ENCODE data around the gene FAM131C.

Gene FAM131C

DNA sequence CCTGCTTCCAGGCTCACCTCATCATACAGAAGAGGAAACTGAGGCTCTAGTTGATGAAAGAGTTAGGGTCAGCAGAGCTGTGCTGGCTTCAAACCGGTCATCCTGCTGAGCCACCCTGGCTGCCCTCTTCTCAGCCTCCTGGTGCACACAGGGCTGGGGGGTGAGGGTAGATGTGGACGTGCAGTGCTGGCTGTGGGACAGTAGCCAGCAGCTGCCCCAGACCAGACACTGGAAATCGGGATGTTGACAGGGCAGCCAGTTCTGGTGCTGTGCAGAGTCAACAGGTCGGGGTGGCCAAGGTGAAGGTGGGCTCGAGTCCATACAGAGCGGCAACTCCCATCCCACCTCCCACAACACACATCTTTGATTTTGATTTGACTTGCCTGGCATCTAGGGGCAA lies 53.1 kb downstream of the FAM131C start:
- H3K9me3 ChIP-seq (ENCODE audit: insufficient read depth, low read length), result no peaks in the 10 kb centered on the region
- peaks cover 17% of the 10 kb centered on the region for H3K4me1 ChIP-seq (ENCODE audit: insufficient read depth, insufficient read length)
- H3K9ac ChIP-seq (ENCODE audit: insufficient read length, low read depth), result no peak overlapping the region
- H3K4me3 ChIP-seq (ENCODE audit: insufficient read length, low read depth), result no peak overlapping the region
- TF ChIP-seq ZNF274 (IDR thresholded peaks at IDR 0.05; ENCODE audit: low read depth, low read length) (no peak), SUZ12 (IDR thresholded peaks at IDR 0.05; ENCODE audit: extremely low read depth, insufficient read depth, insufficient read length) (no peak), YY1 (IDR thresholded peaks at IDR 0.05; ENCODE audit: insufficient read depth, insufficient read length) (no peak)
- DNase-seq (ENCODE audit: low read depth, low spot score), result no peak
- no peaks in the 10 kb centered on the region for H3K27me3 ChIP-seq (ENCODE audit: insufficient read depth, insufficient read length)
- no peaks in the 10 kb centered on the region for H3K36me3 ChIP-seq (ENCODE audit: insufficient read depth, insufficient read length, low read length)

DNA sequence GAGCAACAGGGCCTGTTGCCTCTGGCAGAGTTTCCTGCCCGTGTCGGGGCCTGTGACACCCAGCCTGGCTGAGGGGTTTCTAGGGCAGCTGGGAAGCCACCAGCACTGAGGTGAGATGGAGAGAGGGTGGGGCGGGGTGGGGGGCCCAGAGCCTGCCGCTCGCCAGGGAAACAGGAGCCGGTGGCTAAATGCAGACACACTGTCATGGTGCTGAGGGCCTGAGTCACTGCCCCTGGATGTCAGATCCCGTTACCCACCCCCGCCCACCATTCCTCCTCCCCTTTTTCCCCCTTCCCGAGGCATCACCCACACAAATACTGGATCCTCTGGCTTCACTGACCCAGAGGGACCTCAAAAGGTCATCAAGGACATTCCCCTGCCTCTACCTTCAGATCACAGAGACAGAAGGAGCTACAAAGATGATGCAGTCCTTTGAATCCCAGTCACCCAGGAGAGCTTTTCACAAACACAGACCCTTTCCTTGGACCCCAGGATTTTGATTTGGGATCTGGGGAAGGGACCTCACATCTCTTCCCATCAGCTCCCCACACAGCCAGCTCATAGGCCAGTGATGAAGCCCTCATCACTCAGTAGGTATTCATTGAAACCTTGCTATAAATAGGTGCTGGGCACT lies 53.7 kb downstream of the FAM131C start:
- no peaks in the 10 kb centered on the region for H3K36me3 ChIP-seq (ENCODE audit: insufficient read depth, insufficient read length, low read length)
- DNase-seq (ENCODE audit: low read depth, low spot score), result no peak
- no peaks in the 10 kb centered on the region for H3K9me3 ChIP-seq (ENCODE audit: insufficient read depth, low read length)
- TF ChIP-seq YY1 (IDR thresholded peaks at IDR 0.05; ENCODE audit: insufficient read depth, insufficient read length) (no peak), SUZ12 (IDR thresholded peaks at IDR 0.05; ENCODE audit: extremely low read depth, insufficient read depth, insufficient read length) (no peak), ZNF274 (IDR thresholded peaks at IDR 0.05; ENCODE audit: low read depth, low read length) (no peak)
- H3K4me1 ChIP-seq (ENCODE audit: insufficient read depth, insufficient read length), result peaks cover 20% of the 10 kb centered on the region
- no peaks in the 10 kb centered on the region for H3K27me3 ChIP-seq (ENCODE audit: insufficient read depth, insufficient read length)
- H3K9ac ChIP-seq (ENCODE audit: insufficient read length, low read depth), result no peak overlapping the region
- H3K4me3 ChIP-seq (ENCODE audit: insufficient read length, low read depth), result no peak overlapping the region

DNA sequence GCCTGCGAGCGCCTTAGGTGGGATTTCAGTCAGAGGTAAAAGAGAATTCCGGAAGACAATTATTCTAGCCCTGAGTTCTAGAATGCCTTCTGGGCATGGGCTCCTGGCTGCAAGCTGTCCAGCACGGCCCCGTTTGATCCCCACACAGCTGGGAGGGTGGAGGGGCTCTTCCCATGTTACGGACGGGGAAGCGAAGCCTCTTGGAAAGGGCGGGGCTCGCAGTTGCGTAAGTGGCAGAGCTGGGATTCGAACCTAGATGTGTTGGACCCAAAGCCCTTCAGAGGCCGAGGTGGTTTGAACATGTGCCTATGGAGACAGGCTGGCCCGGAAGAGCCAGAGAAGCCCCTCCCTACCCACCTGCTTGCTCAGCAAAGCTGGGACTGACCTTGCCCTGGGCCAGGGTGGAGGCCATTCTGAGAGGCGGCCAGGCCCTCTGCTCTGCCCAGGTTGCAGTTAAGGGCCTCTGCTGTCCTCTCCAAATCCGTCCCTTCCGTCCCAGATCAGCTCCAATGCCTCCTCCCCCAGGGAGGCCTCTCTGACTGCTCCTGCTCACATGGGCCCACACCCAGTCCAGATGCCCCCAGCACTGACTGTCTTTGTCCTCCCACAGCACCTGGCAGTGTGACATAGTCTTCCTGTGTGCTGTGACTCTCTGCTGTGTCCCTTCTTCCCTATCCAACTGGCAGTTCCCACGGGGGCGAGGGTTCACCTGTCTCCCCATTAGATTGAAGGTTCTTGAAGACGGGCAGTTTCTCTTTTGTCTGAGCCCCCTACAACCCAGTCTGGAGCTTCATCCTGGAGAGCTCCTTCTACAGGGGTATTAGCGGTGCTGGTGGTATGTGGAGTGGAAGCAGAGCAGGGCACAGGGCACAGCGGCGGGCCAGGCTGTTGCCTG lies 54.5 kb downstream of the FAM131C start:
- H3K9ac ChIP-seq (ENCODE audit: insufficient read length, low read depth), result peak overlapping the region; percentile 50
- no peak for DNase-seq (ENCODE audit: low read depth, low spot score)
- no peaks in the 10 kb centered on the region for H3K9me3 ChIP-seq (ENCODE audit: insufficient read depth, low read length)
- H3K4me1 ChIP-seq (ENCODE audit: insufficient read depth, insufficient read length), result peaks cover 25% of the 10 kb centered on the region
- no peaks in the 10 kb centered on the region for H3K36me3 ChIP-seq (ENCODE audit: insufficient read depth, insufficient read length, low read length)
- TF ChIP-seq ZNF274 (IDR thresholded peaks at IDR 0.05; ENCODE audit: low read depth, low read length) (no peak), YY1 (IDR thresholded peaks at IDR 0.05; ENCODE audit: insufficient read depth, insufficient read length) (no peak), SUZ12 (IDR thresholded peaks at IDR 0.05; ENCODE audit: extremely low read depth, insufficient read depth, insufficient read length) (no peak)
- H3K27me3 ChIP-seq (ENCODE audit: insufficient read depth, insufficient read length), result no peaks in the 10 kb centered on the region
- no peak overlapping the region for H3K4me3 ChIP-seq (ENCODE audit: insufficient read length, low read depth)

DNA sequence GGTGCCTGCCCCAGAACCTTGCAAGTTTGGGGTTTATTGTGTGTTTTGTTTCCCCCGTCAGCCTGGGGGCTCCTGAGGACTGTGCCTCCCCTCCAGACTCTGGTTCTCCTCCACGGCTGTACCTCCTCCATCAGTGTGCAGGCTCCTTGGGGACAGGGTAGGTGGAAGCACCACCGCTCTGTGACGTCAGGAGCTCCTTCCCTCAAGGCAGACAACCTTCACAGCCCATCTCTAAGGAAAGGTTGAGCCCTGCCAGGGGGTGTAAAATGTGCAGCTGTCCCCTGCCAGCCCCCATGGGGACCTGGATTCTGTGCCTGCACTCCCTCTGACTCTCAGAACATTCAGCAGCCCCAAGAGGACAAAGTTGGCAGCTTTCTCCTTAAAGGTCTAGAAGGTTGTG lies 55.1 kb downstream of the FAM131C start:
- DNase-seq (ENCODE audit: low read depth, low spot score), result no peak
- peak overlapping the region; percentile 4 for H3K9ac ChIP-seq (ENCODE audit: insufficient read length, low read depth)
- H3K4me1 ChIP-seq (ENCODE audit: insufficient read depth, insufficient read length), result peaks cover 25% of the 10 kb centered on the region
- no peaks in the 10 kb centered on the region for H3K36me3 ChIP-seq (ENCODE audit: insufficient read depth, insufficient read length, low read length)
- no peaks in the 10 kb centered on the region for H3K9me3 ChIP-seq (ENCODE audit: insufficient read depth, low read length)
- no peaks in the 10 kb centered on the region for H3K27me3 ChIP-seq (ENCODE audit: insufficient read depth, insufficient read length)
- TF ChIP-seq ZNF274 (IDR thresholded peaks at IDR 0.05; ENCODE audit: low read depth, low read length) (no peak), SUZ12 (IDR thresholded peaks at IDR 0.05; ENCODE audit: extremely low read depth, insufficient read depth, insufficient read length) (no peak), YY1 (IDR thresholded peaks at IDR 0.05; ENCODE audit: insufficient read depth, insufficient read length) (no peak)
- H3K4me3 ChIP-seq (ENCODE audit: insufficient read length, low read depth), result no peak overlapping the region

DNA sequence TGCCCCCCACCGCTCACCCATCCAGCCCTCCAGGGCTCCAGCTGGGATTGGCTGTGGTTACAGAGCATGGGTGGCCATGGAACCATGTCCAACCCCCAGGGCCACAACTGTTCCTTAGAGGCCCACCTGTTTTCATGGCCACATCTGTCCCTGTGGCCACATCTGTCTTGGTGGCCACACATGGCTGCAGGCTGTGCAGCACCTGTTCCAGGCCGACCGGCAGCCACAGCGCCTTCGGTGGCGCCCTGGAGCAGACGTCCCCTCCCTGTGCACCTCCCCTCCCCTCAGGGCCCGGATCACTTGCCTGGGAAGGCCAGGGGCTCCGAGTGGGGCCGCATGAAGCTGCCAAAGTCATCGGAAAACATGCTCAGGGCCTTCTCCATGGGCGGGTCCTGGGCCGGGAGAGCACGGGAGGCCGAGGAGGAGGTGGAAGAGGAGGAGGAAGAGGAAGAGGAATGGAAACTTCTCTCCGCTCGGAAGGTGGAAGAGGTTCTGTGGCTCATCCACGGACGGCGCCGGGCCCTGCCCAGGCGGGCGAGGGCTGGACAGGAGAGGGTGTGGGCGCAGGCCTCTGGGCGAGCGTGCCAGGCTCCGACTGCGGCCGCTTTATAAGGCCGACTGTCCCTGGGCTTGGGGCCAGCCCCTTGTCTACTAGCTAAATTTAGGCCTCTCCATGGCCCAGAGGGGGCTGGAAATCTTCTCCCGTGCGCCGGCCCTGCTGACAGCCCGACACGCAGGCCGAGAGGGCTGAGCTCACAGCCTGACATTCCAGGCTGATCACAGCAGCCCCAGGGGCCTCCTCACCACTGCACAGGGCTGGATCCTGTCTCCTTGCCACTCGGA lies 55.8 kb downstream of the FAM131C start, which contains the start of gene HSPB7:
Gene HSPB7 (minus strand): TSS at position 583 of the 843 bp plus-strand sequence. CDS start 80 bp downstream, at position 503.
- no peak for DNase-seq (ENCODE audit: low read depth, low spot score)
- Histone ChIP-seq H3K36me3 (ENCODE audit: insufficient read depth, insufficient read length, low read length) (no peaks in the 10 kb centered on the region), H3K4me1 (ENCODE audit: insufficient read depth, insufficient read length) (peaks cover 25% of the 10 kb centered on the region)

DNA sequence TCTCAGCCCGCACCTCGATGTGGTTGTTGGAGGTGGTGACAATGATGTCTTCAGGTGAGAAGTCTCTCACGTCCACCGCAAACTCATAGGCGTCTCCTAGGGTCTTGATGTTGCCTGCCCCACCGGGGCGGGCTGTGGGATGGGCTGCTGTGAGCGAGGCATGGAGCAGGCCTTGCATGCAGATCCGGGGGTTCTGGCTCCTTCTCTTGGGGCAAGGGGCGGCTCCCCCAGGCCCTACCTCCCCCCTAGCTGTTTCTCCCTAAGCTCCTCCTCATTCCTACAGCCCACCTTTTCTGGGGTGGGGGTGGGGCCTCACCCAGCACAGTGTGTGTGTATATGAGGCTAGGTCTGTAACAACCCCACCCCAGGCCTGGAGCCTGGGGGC lies 56.4 kb downstream of the FAM131C start:
- Histone ChIP-seq H3K4me1 (ENCODE audit: insufficient read depth, insufficient read length) (peaks cover 31% of the 10 kb centered on the region), H3K9me3 (ENCODE audit: insufficient read depth, low read length) (no peaks in the 10 kb centered on the region), H3K4me3 (ENCODE audit: insufficient read length, low read depth) (no peak overlapping the region), H3K27me3 (ENCODE audit: insufficient read depth, insufficient read length) (no peaks in the 10 kb centered on the region), H3K9ac (ENCODE audit: insufficient read length, low read depth) (no peak overlapping the region), H3K36me3 (ENCODE audit: insufficient read depth, insufficient read length, low read length) (no peaks in the 10 kb centered on the region)
- no peak for DNase-seq (ENCODE audit: low read depth, low spot score)
- TF ChIP-seq YY1 (IDR thresholded peaks at IDR 0.05; ENCODE audit: insufficient read depth, insufficient read length) (no peak), SUZ12 (IDR thresholded peaks at IDR 0.05; ENCODE audit: extremely low read depth, insufficient read depth, insufficient read length) (no peak), ZNF274 (IDR thresholded peaks at IDR 0.05; ENCODE audit: low read depth, low read length) (no peak)

More for the DNA sequence above, 55.8 kb downstream of the FAM131C start, which contains the start of gene HSPB7:
- Histone ChIP-seq H3K27me3 (ENCODE audit: insufficient read depth, insufficient read length) (no peaks in the 10 kb centered on the region), H3K4me3 (ENCODE audit: insufficient read length, low read depth) (no peak within 1 kb of the TSS), H3K9ac (ENCODE audit: insufficient read length, low read depth) (peak within 1 kb of the TSS; percentile 50), H3K9me3 (ENCODE audit: insufficient read depth, low read length) (no peaks in the 10 kb centered on the region)
- no peak for TF ChIP-seq SUZ12 (IDR thresholded peaks at IDR 0.05; ENCODE audit: extremely low read depth, insufficient read depth, insufficient read length)
- no peak for TF ChIP-seq YY1 (IDR thresholded peaks at IDR 0.05; ENCODE audit: insufficient read depth, insufficient read length)
- no peak for TF ChIP-seq ZNF274 (IDR thresholded peaks at IDR 0.05; ENCODE audit: low read depth, low read length)
